ENCODE results near the gene IL9R. TPM values are rescaled to one million over a fixed set of nuclear protein-coding genes. Genes with fewer than 3 reads are reported as not detected.
A peak's percentile ranks its signal among the peaks of the same experiment; 100 is the strongest.
"Not testable (repeated sequence)": the region's sequence is repeated elsewhere in the genome, so short reads cannot be mapped to it uniquely, and the experiment has no call there.

Gene IL9R
- total RNA-seq, 2 donors from 2014 or later, result 0.31 to 0.62 TPM

DNA sequence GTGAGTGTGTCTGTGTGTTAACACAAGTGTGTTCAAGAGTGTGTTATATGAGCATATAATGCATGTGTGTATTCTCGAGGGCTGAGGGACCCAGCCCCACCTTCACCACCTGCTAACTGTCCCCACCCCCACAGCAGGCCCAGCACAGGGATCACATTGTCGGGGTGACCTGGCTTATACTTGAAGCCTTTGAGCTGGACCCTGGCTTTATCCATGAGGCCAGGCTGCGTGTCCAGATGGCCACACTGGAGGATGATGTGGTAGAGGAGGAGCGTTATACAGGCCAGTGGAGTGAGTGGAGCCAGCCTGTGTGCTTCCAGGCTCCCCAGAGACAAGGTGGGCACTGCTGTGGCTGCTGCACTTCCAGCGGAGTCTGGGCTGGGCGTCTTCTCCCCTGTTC, 7.6 kb downstream of the IL9R start:
- DNase-seq, result no peak
- Mint-ChIP-seq H3K9me3 (peaks cover 52% of the 10 kb centered on the region), H3K4me1 (no peaks in the 10 kb centered on the region), H3K27ac (no peak overlapping the region), H3K4me3 (no peak overlapping the region), H3K36me3 (ENCODE audit: low read depth) (no peaks in the 10 kb centered on the region), H3K27me3 (ENCODE audit: insufficient read depth) (no peaks in the 10 kb centered on the region)
- 81% methylated on average over 5 of the region's 6 CpGs; no CpG with 5 or more reads in 1 of the 2 experiments for WGBS, 2 experiments (ENCODE audit: insufficient coverage in 1 of 2, insufficient read length in 1 of 2)
- Histone ChIP-seq H3K9ac (ENCODE audit: extremely low read depth, low read length, poor library complexity, severe bottlenecking) (no peak overlapping the region), H3K27ac (ENCODE audit: low read depth, low read length) (no peak overlapping the region), H3K36me3 (ENCODE audit: control insufficient read depth, insufficient read depth, low read length) (no peaks in the 10 kb centered on the region), H3K4me1 (ENCODE audit: control insufficient read depth, insufficient read depth, low read length) (no peaks in the 10 kb centered on the region), H3K27me3 (ENCODE audit: control insufficient read depth, insufficient read depth, low read length, poor library complexity, severe bottlenecking) (no peaks in the 10 kb centered on the region), H3K4me3 (ENCODE audit: low read length) (no peak overlapping the region), H3K9me3 (ENCODE audit: control insufficient read depth, low read length) (peaks cover 30% of the 10 kb centered on the region)
- TF ChIP-seq CTCF (conservative IDR thresholded peaks at IDR 0.05), result no peak

DNA sequence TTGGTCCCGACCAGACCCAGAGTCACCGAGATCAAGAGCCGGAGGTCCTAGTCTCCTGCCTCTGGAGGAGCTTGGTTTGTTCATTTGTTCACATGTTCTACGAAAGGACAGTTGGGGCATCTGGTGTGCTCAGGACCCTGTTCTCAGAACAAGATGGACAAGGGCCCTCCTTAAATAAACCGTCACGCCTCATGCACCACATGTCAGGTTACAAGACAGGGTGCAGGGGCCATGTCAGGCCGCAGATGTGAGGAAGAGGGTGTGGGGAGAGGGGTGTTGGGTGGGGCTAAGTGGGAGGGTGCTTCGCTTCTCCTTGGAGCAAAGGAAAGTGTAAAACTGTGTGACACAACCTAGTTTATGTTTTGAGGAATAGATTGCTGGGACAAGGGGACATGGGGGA, 9.0 kb downstream of the IL9R start:
- not testable (repeated sequence) for H3K27me3 Mint-ChIP-seq (ENCODE audit: insufficient read depth); H3K4me1 Mint-ChIP-seq; H3K4me3 Mint-ChIP-seq; H3K9ac ChIP-seq (ENCODE audit: extremely low read depth, low read length, poor library complexity, severe bottlenecking); H3K36me3 Mint-ChIP-seq (ENCODE audit: low read depth); H3K27me3 ChIP-seq (ENCODE audit: control insufficient read depth, insufficient read depth, low read length, poor library complexity, severe bottlenecking); H3K36me3 ChIP-seq (ENCODE audit: control insufficient read depth, insufficient read depth, low read length); H3K27ac Mint-ChIP-seq; H3K4me3 ChIP-seq (ENCODE audit: low read length); DNase-seq; H3K27ac ChIP-seq (ENCODE audit: low read depth, low read length); H3K4me1 ChIP-seq (ENCODE audit: control insufficient read depth, insufficient read depth, low read length)
- WGBS, 2 experiments (ENCODE audit: insufficient coverage in 1 of 2, insufficient read length in 1 of 2), result 84 to 93% methylated on average over 2 to 6 of the region's 8 CpGs
- peaks cover 41% of the 10 kb centered on the region for H3K9me3 Mint-ChIP-seq
- peaks cover 30% of the 10 kb centered on the region for H3K9me3 ChIP-seq (ENCODE audit: control insufficient read depth, low read length)

- peaks cover 22% of the 10 kb centered on the region for H3K9me3 Mint-ChIP-seq
- H3K27ac Mint-ChIP-seq; H3K36me3 ChIP-seq (ENCODE audit: control insufficient read depth, insufficient read depth, low read length); H3K36me3 Mint-ChIP-seq (ENCODE audit: low read depth); DNase-seq; H3K9ac ChIP-seq (ENCODE audit: extremely low read depth, low read length, poor library complexity, severe bottlenecking); H3K27me3 ChIP-seq (ENCODE audit: control insufficient read depth, insufficient read depth, low read length, poor library complexity, severe bottlenecking); H3K4me3 ChIP-seq (ENCODE audit: low read length); H3K4me1 ChIP-seq (ENCODE audit: control insufficient read depth, insufficient read depth, low read length); H3K4me3 Mint-ChIP-seq; H3K27ac ChIP-seq (ENCODE audit: low read depth, low read length); H3K27me3 Mint-ChIP-seq (ENCODE audit: insufficient read depth); H3K4me1 Mint-ChIP-seq: not testable (repeated sequence)
- WGBS, 2 experiments (ENCODE audit: insufficient coverage in 1 of 2, insufficient read length in 1 of 2), result 79% methylated on average over 2 to 5 of the region's 7 CpGs
- peaks cover 18% of the 10 kb centered on the region for H3K9me3 ChIP-seq (ENCODE audit: control insufficient read depth, low read length)
Observed at GRCh38 chrX:156008379-156008778, 10.9 kb downstream of the IL9R start.

DNA sequence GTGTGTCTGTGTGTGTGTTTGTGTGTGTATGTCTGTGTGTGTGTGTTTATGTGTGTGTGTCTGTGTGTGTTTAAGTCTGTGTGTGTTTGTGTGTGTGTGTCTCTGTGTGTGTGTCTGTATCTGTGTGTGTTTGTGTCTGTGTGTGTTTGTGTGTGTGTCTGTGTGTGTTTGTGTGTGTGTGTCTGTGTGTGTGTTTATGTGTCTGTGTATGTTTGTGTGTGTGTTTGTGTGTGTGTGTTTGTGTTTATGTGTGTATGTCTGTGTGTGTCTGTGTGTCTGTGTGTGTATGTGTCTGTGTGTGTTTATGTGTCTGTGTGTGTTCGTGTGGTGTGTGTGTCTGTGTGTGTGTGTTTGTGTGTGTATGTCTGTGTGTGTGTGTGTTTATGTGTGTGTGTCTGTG, 11.4 kb downstream of the IL9R start:
- no peak overlapping the region for H3K4me3 Mint-ChIP-seq
- H3K27ac Mint-ChIP-seq, result no peak overlapping the region
- no peaks in the 10 kb centered on the region for H3K4me1 ChIP-seq (ENCODE audit: control insufficient read depth, insufficient read depth, low read length)
- 70% methylated on average over 1 of the region's 1 CpG; no CpG with 5 or more reads in 1 of the 2 experiments for WGBS, 2 experiments (ENCODE audit: insufficient coverage in 1 of 2, insufficient read length in 1 of 2)
- no peaks in the 10 kb centered on the region for H3K4me1 Mint-ChIP-seq
- no peak overlapping the region for H3K9ac ChIP-seq (ENCODE audit: extremely low read depth, low read length, poor library complexity, severe bottlenecking)
- peaks cover 16% of the 10 kb centered on the region for H3K9me3 ChIP-seq (ENCODE audit: control insufficient read depth, low read length)
- peak overlapping the region; percentile 56 for H3K4me3 ChIP-seq (ENCODE audit: low read length)
- no peaks in the 10 kb centered on the region for H3K36me3 ChIP-seq (ENCODE audit: control insufficient read depth, insufficient read depth, low read length)
- DNase-seq, result no peak
- no peaks in the 10 kb centered on the region for H3K27me3 ChIP-seq (ENCODE audit: control insufficient read depth, insufficient read depth, low read length, poor library complexity, severe bottlenecking)
- H3K27me3 Mint-ChIP-seq (ENCODE audit: insufficient read depth), result no peaks in the 10 kb centered on the region
- H3K9me3 Mint-ChIP-seq, result peaks cover 18% of the 10 kb centered on the region
- H3K27ac ChIP-seq (ENCODE audit: low read depth, low read length), result no peak overlapping the region
- no peaks in the 10 kb centered on the region for H3K36me3 Mint-ChIP-seq (ENCODE audit: low read depth)
- no peak for TF ChIP-seq CTCF (conservative IDR thresholded peaks at IDR 0.05)

GRCh38 chrX:156009691-156010090, 12.2 kb downstream of the IL9R start:
- H3K9ac ChIP-seq (ENCODE audit: extremely low read depth, low read length, poor library complexity, severe bottlenecking); H3K27me3 Mint-ChIP-seq (ENCODE audit: insufficient read depth); H3K27me3 ChIP-seq (ENCODE audit: control insufficient read depth, insufficient read depth, low read length, poor library complexity, severe bottlenecking); DNase-seq; H3K4me1 Mint-ChIP-seq; H3K27ac ChIP-seq (ENCODE audit: low read depth, low read length); H3K9me3 ChIP-seq (ENCODE audit: control insufficient read depth, low read length); H3K4me1 ChIP-seq (ENCODE audit: control insufficient read depth, insufficient read depth, low read length); H3K27ac Mint-ChIP-seq; H3K36me3 Mint-ChIP-seq (ENCODE audit: low read depth); H3K4me3 Mint-ChIP-seq; H3K36me3 ChIP-seq (ENCODE audit: control insufficient read depth, insufficient read depth, low read length); H3K4me3 ChIP-seq (ENCODE audit: low read length): not testable (repeated sequence)
- WGBS, 2 experiments (ENCODE audit: insufficient coverage in 1 of 2, insufficient read length in 1 of 2), result 80% methylated on average over 6 of the region's 9 CpGs; no CpG with 5 or more reads in 1 of the 2 experiments
- peaks cover 13% of the 10 kb centered on the region for H3K9me3 Mint-ChIP-seq

DNA sequence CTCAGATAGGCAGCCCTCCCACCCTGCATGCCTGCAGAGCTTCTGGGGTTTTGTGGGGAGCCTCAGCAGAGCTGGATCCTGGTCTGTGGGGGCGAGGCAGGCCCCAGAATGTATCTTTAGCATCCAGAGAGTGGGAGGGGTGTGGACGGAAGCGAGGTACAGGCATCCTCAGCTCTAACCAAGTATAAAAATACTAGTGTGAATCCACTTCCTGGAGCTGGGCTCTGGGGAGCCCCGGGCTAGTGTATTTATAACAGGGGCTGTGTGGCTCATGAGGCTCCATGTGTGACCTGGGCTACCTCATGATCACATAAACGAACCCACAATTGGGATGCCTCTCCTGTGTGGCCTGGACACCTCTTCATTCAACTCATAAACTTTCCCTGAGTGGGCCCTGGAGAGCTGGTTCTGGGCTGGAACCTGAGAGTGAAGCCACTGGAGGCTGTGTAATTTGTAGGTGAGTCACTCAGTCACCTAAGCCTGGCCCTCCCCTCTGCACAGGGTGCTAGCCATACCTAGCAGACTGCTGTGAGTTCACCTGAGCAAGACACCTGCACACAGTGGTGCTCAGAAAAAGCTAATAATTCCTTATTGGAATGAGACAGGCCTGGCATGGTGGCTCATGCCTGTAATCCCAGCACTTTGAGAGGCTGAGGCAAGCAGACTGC, 15.9 kb downstream of the IL9R start:
- DNase-seq; H3K36me3 ChIP-seq (ENCODE audit: control insufficient read depth, insufficient read depth, low read length); H3K9me3 ChIP-seq (ENCODE audit: control insufficient read depth, low read length); H3K4me1 Mint-ChIP-seq; H3K27ac Mint-ChIP-seq; H3K27me3 ChIP-seq (ENCODE audit: control insufficient read depth, insufficient read depth, low read length, poor library complexity, severe bottlenecking); H3K4me3 ChIP-seq (ENCODE audit: low read length); H3K9ac ChIP-seq (ENCODE audit: extremely low read depth, low read length, poor library complexity, severe bottlenecking); H3K27ac ChIP-seq (ENCODE audit: low read depth, low read length); H3K4me1 ChIP-seq (ENCODE audit: control insufficient read depth, insufficient read depth, low read length); H3K9me3 Mint-ChIP-seq; H3K4me3 Mint-ChIP-seq; H3K27me3 Mint-ChIP-seq (ENCODE audit: insufficient read depth); H3K36me3 Mint-ChIP-seq (ENCODE audit: low read depth): not testable (repeated sequence)
- no CpG with 5 or more reads among the region's 5 CpGs for WGBS, 2 experiments (ENCODE audit: insufficient coverage in 1 of 2, insufficient read length in 1 of 2)

All from endodermal cell (in vitro differentiated cells).